ENCODE results near the gene ZNF836.

DNA sequence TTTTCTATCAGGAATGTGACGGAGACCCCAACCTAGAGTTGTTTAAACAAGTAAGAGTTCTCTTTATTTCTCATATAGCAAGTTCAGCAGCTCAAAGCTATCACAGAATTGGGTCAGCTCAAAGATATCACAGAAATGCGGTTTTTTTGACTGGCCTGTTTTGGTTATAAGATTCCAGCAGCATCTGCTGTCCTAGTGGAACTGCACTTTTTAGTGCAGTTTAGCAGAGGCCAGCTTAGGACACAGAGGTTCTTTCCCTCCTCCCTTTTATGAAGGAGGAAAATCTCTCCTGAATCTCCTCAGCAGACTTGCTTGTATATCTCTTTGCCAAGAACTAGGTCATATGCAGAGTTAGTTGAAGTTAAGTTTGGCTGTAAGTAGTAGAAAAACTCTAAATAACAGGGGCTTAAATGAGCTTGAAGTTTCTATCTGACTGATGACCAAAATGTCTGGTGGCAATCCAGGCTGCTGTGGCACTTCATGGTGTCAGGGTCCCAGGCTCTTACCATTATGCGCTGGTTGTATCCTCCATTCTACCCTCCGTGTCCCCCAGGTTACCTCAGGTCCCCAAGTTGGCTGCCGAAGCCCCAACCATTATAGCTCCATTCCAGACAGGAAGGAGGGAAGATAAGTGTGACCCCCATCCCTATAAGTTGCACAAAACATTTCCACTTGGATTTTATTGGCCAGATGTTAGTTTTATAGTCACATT is 25.0 kb upstream of the ZNF836 start:
- TF ChIP-seq, protein P1, sequence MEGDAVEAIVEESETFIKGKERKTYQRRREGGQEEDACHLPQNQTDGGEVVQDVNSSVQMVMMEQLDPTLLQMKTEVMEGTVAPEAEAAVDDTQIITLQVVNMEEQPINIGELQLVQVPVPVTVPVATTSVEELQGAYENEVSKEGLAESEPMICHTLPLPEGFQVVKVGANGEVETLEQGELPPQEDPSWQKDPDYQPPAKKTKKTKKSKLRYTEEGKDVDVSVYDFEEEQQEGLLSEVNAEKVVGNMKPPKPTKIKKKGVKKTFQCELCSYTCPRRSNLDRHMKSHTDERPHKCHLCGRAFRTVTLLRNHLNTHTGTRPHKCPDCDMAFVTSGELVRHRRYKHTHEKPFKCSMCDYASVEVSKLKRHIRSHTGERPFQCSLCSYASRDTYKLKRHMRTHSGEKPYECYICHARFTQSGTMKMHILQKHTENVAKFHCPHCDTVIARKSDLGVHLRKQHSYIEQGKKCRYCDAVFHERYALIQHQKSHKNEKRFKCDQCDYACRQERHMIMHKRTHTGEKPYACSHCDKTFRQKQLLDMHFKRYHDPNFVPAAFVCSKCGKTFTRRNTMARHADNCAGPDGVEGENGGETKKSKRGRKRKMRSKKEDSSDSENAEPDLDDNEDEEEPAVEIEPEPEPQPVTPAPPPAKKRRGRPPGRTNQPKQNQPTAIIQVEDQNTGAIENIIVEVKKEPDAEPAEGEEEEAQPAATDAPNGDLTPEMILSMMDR (IDR thresholded peaks at IDR 0.05; ENCODE audit: poor library complexity): no peak
- TF ChIP-seq EZH2 (IDR thresholded peaks at IDR 0.05; ENCODE audit: borderline replicate concordance) (no peak), EZH2phosphoT487 (IDR thresholded peaks at IDR 0.05; ENCODE audit: low read depth, severe bottlenecking, unreplicated experiment) (no peak)

Measured in hepatocyte (in vitro differentiated cells).